B cell (primary cell): Measurements from ENCODE around the gene NLGN1. TPM values are rescaled to one million over a fixed set of nuclear protein-coding genes. Genes with fewer than 3 reads are reported as not detected.

Experiments used
- ATAC-seq: fragments of 200-7000 bp; cut with Tn5 transposase; one replicate; pipeline ENCODE4 v1.10.0; 2021; ENCODE audit warnings: low read depth, mild to moderate bottlenecking, moderate number of reproducible peaks, moderate library complexity
- CTCF ChIA-PET: fragments of 350-600 bp; sonication (Branson Sonifier 250); formaldehyde crosslinking; loops from one replicate; lab custom pipeline; 2021; ENCODE audit warnings: antibody characterized with exemption, inconsistent platforms; lab: Charles Lee
- POLR2A ChIA-PET: fragments of 350-600 bp; sonication (Branson Sonifier 250); formaldehyde crosslinking; loops from one replicate; lab custom pipeline; 2021; ENCODE audit warnings: antibody characterized with exemption; lab: Charles Lee
- DNase-seq: peaks from one replicate; pipeline ENCODE4 v3.0.0; 2013
- H2AFZ ChIP-seq: 2 replicates; pipeline ENCODE4 v1.6.1; 2012; ENCODE audit warnings: mild to moderate bottlenecking, low read depth, low read length; ENCODE audit not compliant: insufficient read depth, poor library complexity, severe bottlenecking
- H3K27ac ChIP-seq, 2 donors: 1 replicate in 1 of 2; 2 replicates in 1 of 2; pipeline ENCODE4 v1.5.1; 2012 to 2013; ENCODE audit warnings: low read length in 2 of 2, mild to moderate bottlenecking in 2 of 2, moderate library complexity in 1 of 2
- H3K27me3 ChIP-seq, 4 experiments: fragments of 200-600 bp in 1 of 4; sonication (generic) in 1 of 4; replicated peaks in 1 of 4; 1 replicate in 2 of 4; 2 replicates in 2 of 4; pipeline versions ENCODE4 v1.6.1 to v1.7.0; 2013 to 2016; ENCODE audit warnings: low read length in 3 of 4, mild to moderate bottlenecking in 2 of 4, mixed read lengths in 1 of 4, moderate library complexity in 1 of 4; ENCODE audit not compliant: insufficient read depth in 4 of 4, control insufficient read depth in 3 of 4; ENCODE audit errors: control extremely low read depth in 1 of 4
- H3K36me3 ChIP-seq, 2 experiments: replicated peaks in 1 of 2; 1 replicate in 1 of 2; 2 replicates in 1 of 2; pipeline versions ENCODE4 v1.6.1 to v1.7.1; 2013; ENCODE audit warnings: low read length in 1 of 2; ENCODE audit not compliant: insufficient read depth in 2 of 2, control insufficient read depth in 1 of 2; ENCODE audit errors: control extremely low read depth in 1 of 2, extremely low read depth in 1 of 2
- H3K4me1 ChIP-seq, 2 donors: fragments of 200-600 bp in 1 of 2; sonication (generic) in 1 of 2; 1 replicate in 1 of 2; 2 replicates in 1 of 2; pipeline versions ENCODE4 v1.5.1 to v1.6.1; 2013 to 2017; ENCODE audit warnings: low read length in 2 of 2; ENCODE audit not compliant: control insufficient read depth in 2 of 2, insufficient read depth in 2 of 2
- H3K4me2 ChIP-seq: replicated peaks from 2 replicates; pipeline ENCODE3; 2012; ENCODE audit warnings: mild to moderate bottlenecking, low read depth, low read length; ENCODE audit not compliant: poor library complexity, severe bottlenecking
- H3K4me3 ChIP-seq, 5 experiments: fragments of 200-600 bp in 1 of 5; sonication (generic) in 1 of 5; 1 replicate in 3 of 5; 2 replicates in 2 of 5; pipeline versions ENCODE4 v1.5.1 to v1.7.0; 2011 to 2016; ENCODE audit warnings: low read length in 4 of 5, mild to moderate bottlenecking in 4 of 5, low read depth in 2 of 5, control low read depth in 1 of 5, moderate library complexity in 1 of 5; ENCODE audit not compliant: insufficient read depth in 1 of 5; ENCODE audit errors: control extremely low read depth in 1 of 5, extremely low read depth in 1 of 5
- H3K79me2 ChIP-seq: fragments of 200-600 bp; sonication (generic); one replicate; pipeline ENCODE4 v1.6.0; 2016; ENCODE audit warnings: low read length; ENCODE audit not compliant: control insufficient read depth, insufficient read depth
- H3K9ac ChIP-seq: fragments of 200-600 bp; sonication (generic); 2 replicates; pipeline ENCODE4 v1.6.1; 2017; ENCODE audit warnings: mild to moderate bottlenecking, low read length, moderate library complexity
- H3K9me3 ChIP-seq, 3 donors: one replicate each; pipeline versions ENCODE4 v1.6.1 to v1.7.1; 2013; ENCODE audit warnings: low read length in 2 of 3; ENCODE audit not compliant: control insufficient read depth in 2 of 3, insufficient read depth in 1 of 3; ENCODE audit errors: control extremely low read depth in 1 of 3
- H4K20me1 ChIP-seq: 2 replicates; pipeline ENCODE4 v1.6.0; 2012; ENCODE audit warnings: mild to moderate bottlenecking, low read length; ENCODE audit not compliant: insufficient read depth, control insufficient read depth, poor library complexity, severe bottlenecking
- H3K27ac Mint-ChIP-seq: one replicate; pipeline ENCODE4 v1.8.0; 2021; ENCODE audit warnings: mixed read lengths
- H3K27me3 Mint-ChIP-seq: one replicate; pipeline ENCODE4 v1.8.0; 2021; ENCODE audit warnings: mixed read lengths
- H3K4me1 Mint-ChIP-seq: one replicate; pipeline ENCODE4 v1.8.0; 2021; ENCODE audit warnings: mixed read lengths
- H3K4me3 Mint-ChIP-seq: one replicate; pipeline ENCODE4 v1.8.0; 2021; ENCODE audit warnings: mixed read lengths
- H3K9me3 Mint-ChIP-seq: one replicate; pipeline ENCODE4 v1.8.0; 2022; ENCODE audit warnings: mixed read lengths; ENCODE audit not compliant: insufficient read depth
- EZH2 ChIP-seq: IDR thresholded peaks from 2 replicates; pipeline ENCODE4 v1.6.1; 2012; ENCODE audit warnings: borderline replicate concordance, low read depth, mild to moderate bottlenecking, moderate library complexity, low read length; ENCODE audit not compliant: insufficient read depth, poor library complexity, severe bottlenecking
- WGBS: methylation state at CpG from one replicate; pipeline ENCODE4 v1.1.5; 2013; ENCODE audit warnings: missing lambda C conversion rate; ENCODE audit not compliant: insufficient coverage; 5-methylcytosine and 5-hydroxymethylcytosine counted together
- intact Hi-C: fragments of 100-400 bp; cut with micrococcal nuclease; formaldehyde crosslinking; loops from one replicate; pipeline ENCODE4 v1.10.0; 2022
- polyA plus RNA-seq: library from polyadenylated mRNA; depleted of rRNA; stranded (reverse); fragments of >200 nt; gene quantifications from 2 replicates; pipeline ENCODE4 v1.2.3, GENCODE V29; 2012
- total RNA-seq, 2 donors: library from RNA; stranded (reverse); fragments of 120-200 nt in 1 of 2; gene quantifications; 1 replicate in 1 of 2; 2 replicates in 1 of 2; pipeline versions ENCODE4 v1.2.3 to v1.2.4, GENCODE V29; 2013 to 2022
- TF ChIP-seq, protein P1 (sequence below): fragments of 200-600 bp; IDR thresholded peaks from one replicate; pipeline ENCODE4 v1.8.0; 2022; ENCODE audit warnings: antibody characterized with exemption, mild to moderate bottlenecking

NLGN1 gene
- total and polyA plus RNA-seq, 2 donors (not counting 1 experiment from before 2014, with no cell fraction given): not detected

DNA sequence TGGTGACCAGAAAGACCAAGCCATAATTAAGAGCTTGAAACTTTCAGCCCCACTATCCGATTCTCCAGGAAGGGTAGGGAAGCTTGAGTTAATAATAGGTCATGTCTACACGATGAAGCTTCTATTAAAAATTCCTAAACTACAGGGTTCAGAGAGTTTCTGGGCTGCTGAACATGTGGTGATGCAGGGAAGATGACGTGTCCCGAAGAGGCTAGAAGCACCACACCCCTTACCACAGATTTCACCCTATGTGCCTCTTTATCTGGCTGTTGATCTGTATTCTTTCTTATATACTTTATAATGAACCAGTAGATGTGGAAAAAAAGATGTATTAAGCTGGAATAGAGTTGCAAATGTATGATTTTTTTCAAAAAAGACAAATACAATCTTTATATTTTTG, 473.4 kb downstream of the NLGN1 start:
- no peak overlapping the region for H3K4me3 Mint-ChIP-seq
- TF ChIP-seq EZH2: no peak
- TF ChIP-seq, protein P1, sequence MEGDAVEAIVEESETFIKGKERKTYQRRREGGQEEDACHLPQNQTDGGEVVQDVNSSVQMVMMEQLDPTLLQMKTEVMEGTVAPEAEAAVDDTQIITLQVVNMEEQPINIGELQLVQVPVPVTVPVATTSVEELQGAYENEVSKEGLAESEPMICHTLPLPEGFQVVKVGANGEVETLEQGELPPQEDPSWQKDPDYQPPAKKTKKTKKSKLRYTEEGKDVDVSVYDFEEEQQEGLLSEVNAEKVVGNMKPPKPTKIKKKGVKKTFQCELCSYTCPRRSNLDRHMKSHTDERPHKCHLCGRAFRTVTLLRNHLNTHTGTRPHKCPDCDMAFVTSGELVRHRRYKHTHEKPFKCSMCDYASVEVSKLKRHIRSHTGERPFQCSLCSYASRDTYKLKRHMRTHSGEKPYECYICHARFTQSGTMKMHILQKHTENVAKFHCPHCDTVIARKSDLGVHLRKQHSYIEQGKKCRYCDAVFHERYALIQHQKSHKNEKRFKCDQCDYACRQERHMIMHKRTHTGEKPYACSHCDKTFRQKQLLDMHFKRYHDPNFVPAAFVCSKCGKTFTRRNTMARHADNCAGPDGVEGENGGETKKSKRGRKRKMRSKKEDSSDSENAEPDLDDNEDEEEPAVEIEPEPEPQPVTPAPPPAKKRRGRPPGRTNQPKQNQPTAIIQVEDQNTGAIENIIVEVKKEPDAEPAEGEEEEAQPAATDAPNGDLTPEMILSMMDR: no peak
- Histone ChIP-seq H3K4me2 (no peak overlapping the region), H3K27me3 (no peaks in the 10 kb centered on the region), H3K4me3 (no peak overlapping the region), H3K4me1 (no peaks in the 10 kb centered on the region), H4K20me1 (no peaks in the 10 kb centered on the region), H3K79me2 (no peaks in the 10 kb centered on the region), H3K9ac (no peak overlapping the region), H3K36me3 (no peaks in the 10 kb centered on the region), H3K27ac (no peak overlapping the region), H2AFZ (no peak overlapping the region), H3K9me3 (peaks cover 0 to 3% (median 0%) of the 10 kb centered on the region in 3 donors)
- ATAC-seq (no peak), DNase-seq (no peak)
- H3K9me3 Mint-ChIP-seq: peaks cover 4% of the 10 kb centered on the region
- no peaks in the 10 kb centered on the region for H3K27me3 Mint-ChIP-seq
- CTCF ChIA-PET: no interaction called here
- H3K27ac Mint-ChIP-seq: no peak overlapping the region
- intact Hi-C loops: no loop called here
- no CpG with 5 or more reads among the region's 4 CpGs for WGBS
- no peaks in the 10 kb centered on the region for H3K4me1 Mint-ChIP-seq
- POLR2A ChIA-PET: no interaction called here

DNA sequence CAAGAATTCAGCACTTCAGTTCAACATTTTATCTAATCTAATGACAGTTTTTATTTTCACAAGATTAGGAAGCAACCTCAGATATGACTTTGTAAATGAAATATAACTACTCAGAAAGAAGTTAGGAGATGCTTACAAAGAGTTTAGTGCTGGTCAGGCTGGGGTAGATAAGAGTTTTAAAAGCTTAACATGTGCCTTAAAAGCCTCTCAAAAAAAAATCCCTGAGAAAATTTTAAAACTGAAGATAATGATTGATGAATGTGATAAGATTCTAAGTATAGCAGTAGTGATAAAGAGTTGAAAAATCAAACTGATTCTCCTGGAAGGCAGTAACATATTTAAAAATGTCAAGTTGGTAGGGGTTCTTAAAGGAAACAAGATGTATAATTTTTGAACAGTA, 478.2 kb downstream of the NLGN1 start:
- Histone ChIP-seq H3K4me2 (no peak overlapping the region), H3K9ac (no peak overlapping the region), H3K4me3 (no peak overlapping the region), H3K36me3 (no peaks in the 10 kb centered on the region), H3K9me3 (peaks cover 0 to 3% (median 0%) of the 10 kb centered on the region in 3 donors), H3K4me1 (no peaks in the 10 kb centered on the region), H3K27ac (no peak overlapping the region), H3K27me3 (no peaks in the 10 kb centered on the region), H3K79me2 (no peaks in the 10 kb centered on the region), H4K20me1 (no peaks in the 10 kb centered on the region), H2AFZ (no peak overlapping the region)
- no peak overlapping the region for H3K4me3 Mint-ChIP-seq
- no peak for DNase-seq
- ChIA-PET CTCF (no interaction called here), POLR2A (no interaction called here)
- no peak for TF ChIP-seq EZH2
- TF ChIP-seq, protein P1: no peak
- intact Hi-C loops: no loop called here
- H3K4me1 Mint-ChIP-seq: no peaks in the 10 kb centered on the region
- ATAC-seq: no peak
- peaks cover 4% of the 10 kb centered on the region for H3K9me3 Mint-ChIP-seq
- H3K27ac Mint-ChIP-seq: no peak overlapping the region
- H3K27me3 Mint-ChIP-seq: no peaks in the 10 kb centered on the region
